ENCODE data around the gene BICC1. TPM values are rescaled to one million over a fixed set of nuclear protein-coding genes. Genes with fewer than 3 reads are reported as not detected.

BICC1 gene
- total and polyA plus RNA-seq, 2 experiments from 2014 or later = 5.8 to 20.4 TPM

DNA sequence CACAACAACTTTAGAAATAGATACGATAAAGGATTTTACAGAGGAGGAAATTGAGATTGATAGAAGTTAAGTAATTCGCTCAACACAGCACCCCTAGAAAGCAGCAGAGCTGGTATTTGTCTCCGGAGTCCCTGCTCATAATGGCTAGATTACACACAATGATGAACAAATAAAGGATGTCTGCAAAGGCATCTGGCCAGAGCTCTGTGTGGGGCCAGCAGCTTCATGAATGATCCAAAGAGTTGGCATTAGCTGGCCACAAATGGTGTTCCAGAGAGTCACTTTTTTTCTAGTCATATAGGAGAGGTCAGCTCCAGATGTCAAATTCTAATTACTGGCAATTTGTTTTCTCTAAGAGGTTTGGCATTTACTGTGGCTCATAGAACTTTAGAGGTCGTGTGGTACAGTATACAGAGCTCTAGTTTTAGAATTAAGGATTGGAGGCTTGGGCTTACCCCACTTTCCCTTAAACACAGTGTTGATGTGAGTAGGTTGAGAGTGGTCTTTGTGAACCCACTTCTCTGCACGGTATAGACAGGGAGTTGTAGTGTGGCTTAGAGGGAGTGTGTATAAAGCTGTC is 186.2 kb downstream of the BICC1 start:
- Histone ChIP-seq H3K27me3 (no peaks in the 10 kb centered on the region), H3K9me3 (ENCODE audit: low read depth) (no peaks in the 10 kb centered on the region), H3K27ac (no peak overlapping the region), H4K20me1 (ENCODE audit: insufficient read depth, poor library complexity, severe bottlenecking) (no peaks in the 10 kb centered on the region), H3K79me2 (peaks cover 15% of the 10 kb centered on the region), H3K9me2 (replicated peaks; ENCODE audit: insufficient read depth) (no peaks in the 10 kb centered on the region), H3K4me3 (no peak overlapping the region), H3K36me3 (replicated peaks; ENCODE audit: insufficient read depth, low read depth) (no peaks in the 10 kb centered on the region), H3K4me1 (ENCODE audit: insufficient read depth) (no peaks in the 10 kb centered on the region), H2AFZ (no peak overlapping the region), H3K4me2 (no peak overlapping the region)
- WGBS (ENCODE audit: low lambda C conversion rate, missing lambda C conversion rate) = 77% methylated on average over 5 of the region's 5 CpGs
- no peak for DNase-seq (ENCODE audit: low spot score)
- TF ChIP-seq, protein P1, sequence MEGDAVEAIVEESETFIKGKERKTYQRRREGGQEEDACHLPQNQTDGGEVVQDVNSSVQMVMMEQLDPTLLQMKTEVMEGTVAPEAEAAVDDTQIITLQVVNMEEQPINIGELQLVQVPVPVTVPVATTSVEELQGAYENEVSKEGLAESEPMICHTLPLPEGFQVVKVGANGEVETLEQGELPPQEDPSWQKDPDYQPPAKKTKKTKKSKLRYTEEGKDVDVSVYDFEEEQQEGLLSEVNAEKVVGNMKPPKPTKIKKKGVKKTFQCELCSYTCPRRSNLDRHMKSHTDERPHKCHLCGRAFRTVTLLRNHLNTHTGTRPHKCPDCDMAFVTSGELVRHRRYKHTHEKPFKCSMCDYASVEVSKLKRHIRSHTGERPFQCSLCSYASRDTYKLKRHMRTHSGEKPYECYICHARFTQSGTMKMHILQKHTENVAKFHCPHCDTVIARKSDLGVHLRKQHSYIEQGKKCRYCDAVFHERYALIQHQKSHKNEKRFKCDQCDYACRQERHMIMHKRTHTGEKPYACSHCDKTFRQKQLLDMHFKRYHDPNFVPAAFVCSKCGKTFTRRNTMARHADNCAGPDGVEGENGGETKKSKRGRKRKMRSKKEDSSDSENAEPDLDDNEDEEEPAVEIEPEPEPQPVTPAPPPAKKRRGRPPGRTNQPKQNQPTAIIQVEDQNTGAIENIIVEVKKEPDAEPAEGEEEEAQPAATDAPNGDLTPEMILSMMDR (IDR thresholded peaks at IDR 0.05; ENCODE audit: poor library complexity) = no peak
- TF ChIP-seq EZH2 (IDR thresholded peaks at IDR 0.05; ENCODE audit: borderline replicate concordance) (no peak), EZH2phosphoT487 (IDR thresholded peaks at IDR 0.05; ENCODE audit: low read depth, severe bottlenecking, unreplicated experiment) (no peak)

DNA sequence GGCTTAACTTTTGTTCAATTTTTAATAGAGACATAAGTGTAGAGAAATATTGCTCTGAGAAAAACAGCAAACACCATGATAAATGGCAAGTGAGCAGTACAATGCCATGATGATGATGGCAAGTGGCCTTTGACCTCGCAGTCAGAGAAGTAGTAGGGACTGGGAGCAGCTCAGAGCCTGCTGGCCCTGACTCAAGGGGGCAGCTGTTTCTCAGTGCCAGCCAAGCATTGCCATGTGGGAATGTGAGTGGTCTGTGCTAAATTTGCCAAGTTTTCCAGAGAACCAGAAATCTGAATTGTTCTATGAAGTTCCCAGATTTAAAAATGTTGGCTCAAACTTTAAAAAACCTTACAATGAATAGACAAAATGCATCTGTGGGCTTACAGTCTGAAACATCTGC is 187.9 kb downstream of the BICC1 start:
- Histone ChIP-seq H3K27ac (no peak overlapping the region), H3K79me2 (peaks cover 8% of the 10 kb centered on the region), H4K20me1 (ENCODE audit: insufficient read depth, poor library complexity, severe bottlenecking) (no peaks in the 10 kb centered on the region), H3K36me3 (replicated peaks; ENCODE audit: insufficient read depth, low read depth) (no peaks in the 10 kb centered on the region), H3K9me3 (ENCODE audit: low read depth) (no peaks in the 10 kb centered on the region), H3K27me3 (no peaks in the 10 kb centered on the region), H2AFZ (no peak overlapping the region), H3K4me1 (ENCODE audit: insufficient read depth) (no peaks in the 10 kb centered on the region), H3K4me2 (no peak overlapping the region), H3K9me2 (replicated peaks; ENCODE audit: insufficient read depth) (no peaks in the 10 kb centered on the region), H3K4me3 (no peak overlapping the region)
- TF ChIP-seq, protein P1 (IDR thresholded peaks at IDR 0.05; ENCODE audit: poor library complexity) = no peak
- TF ChIP-seq EZH2phosphoT487 (IDR thresholded peaks at IDR 0.05; ENCODE audit: low read depth, severe bottlenecking, unreplicated experiment) (no peak), EZH2 (IDR thresholded peaks at IDR 0.05; ENCODE audit: borderline replicate concordance) (no peak)
- WGBS (ENCODE audit: low lambda C conversion rate, missing lambda C conversion rate) = 96% methylated on average over 1 of the region's 1 CpG
- DNase-seq (ENCODE audit: low spot score) = no peak

DNA sequence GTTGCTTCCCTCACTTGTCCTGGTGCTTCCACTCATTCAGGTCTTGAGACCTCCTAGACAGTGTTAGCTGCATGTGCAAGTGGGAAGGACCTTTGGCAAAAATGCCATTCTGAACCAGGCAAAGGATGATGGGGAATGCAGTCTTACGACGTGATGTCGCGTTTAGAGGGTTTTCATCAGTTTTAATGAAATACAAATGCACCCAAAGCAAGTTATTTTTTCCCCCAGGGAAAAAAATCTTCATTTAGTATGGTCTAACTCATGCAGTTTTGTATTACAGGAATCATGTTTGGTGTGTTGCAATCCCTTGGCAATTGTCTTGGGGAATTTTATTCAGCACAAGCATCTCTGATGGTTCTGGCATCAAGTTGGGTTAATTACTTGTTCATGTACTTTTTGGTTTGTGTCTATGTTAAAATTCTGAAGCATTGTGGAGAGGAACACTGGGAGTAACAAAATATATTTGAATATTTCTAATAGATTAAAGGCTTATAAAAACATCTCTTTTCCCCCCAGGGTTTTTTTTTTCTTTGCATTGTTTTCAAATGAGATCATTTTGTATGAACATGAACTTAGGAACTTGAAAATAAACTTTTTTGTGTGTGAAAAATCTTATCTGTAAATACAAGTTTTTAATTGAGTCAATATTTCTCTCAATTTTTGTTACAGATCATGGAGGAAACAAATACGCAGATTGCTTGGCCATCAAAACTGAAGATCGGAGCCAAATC is 188.9 kb downstream of the BICC1 start:
- Histone ChIP-seq H3K27me3 (no peaks in the 10 kb centered on the region), H3K4me1 (ENCODE audit: insufficient read depth) (no peaks in the 10 kb centered on the region), H3K36me3 (replicated peaks; ENCODE audit: insufficient read depth, low read depth) (no peaks in the 10 kb centered on the region), H3K27ac (no peak overlapping the region), H3K4me2 (no peak overlapping the region), H2AFZ (no peak overlapping the region), H3K9me2 (replicated peaks; ENCODE audit: insufficient read depth) (no peaks in the 10 kb centered on the region), H3K9me3 (ENCODE audit: low read depth) (no peaks in the 10 kb centered on the region), H3K79me2 (peaks cover 5% of the 10 kb centered on the region), H4K20me1 (ENCODE audit: insufficient read depth, poor library complexity, severe bottlenecking) (no peaks in the 10 kb centered on the region), H3K4me3 (no peak overlapping the region)
- TF ChIP-seq, protein P1 (IDR thresholded peaks at IDR 0.05; ENCODE audit: poor library complexity) = no peak
- TF ChIP-seq EZH2 (IDR thresholded peaks at IDR 0.05; ENCODE audit: borderline replicate concordance) (no peak), EZH2phosphoT487 (IDR thresholded peaks at IDR 0.05; ENCODE audit: low read depth, severe bottlenecking, unreplicated experiment) (no peak)
- DNase-seq (ENCODE audit: low spot score) = no peak
- WGBS (ENCODE audit: low lambda C conversion rate, missing lambda C conversion rate) = 76% methylated on average over 6 of the region's 6 CpGs
